Liver (tissue), 9 donors: Measurements from ENCODE around the gene YPEL2. TPM values are rescaled to one million over a fixed set of nuclear protein-coding genes. Genes with fewer than 3 reads are reported as not detected.

Source experiments
- DNase-seq: peaks from one replicate; pipeline ENCODE4 v3.0.0-alpha.2; 2017; ENCODE audit warnings: low spot score
- H3K27ac ChIP-seq, 2 donors: one replicate each; pipeline ENCODE4 v1.7.0; 2013; ENCODE audit warnings: inconsistent platforms in 2 of 2, low read length in 2 of 2, control low read depth in 1 of 2, low read depth in 1 of 2, mild to moderate bottlenecking in 1 of 2
- H3K27me3 ChIP-seq, 4 donors: one replicate each; pipeline versions ENCODE4 v1.6.1 to v1.7.0; 2013; ENCODE audit warnings: low read length in 3 of 4, inconsistent platforms in 1 of 4, mild to moderate bottlenecking in 1 of 4, moderate library complexity in 1 of 4; ENCODE audit not compliant: control insufficient read depth in 4 of 4, insufficient read depth in 4 of 4
- H3K36me3 ChIP-seq, 4 donors: one replicate each; pipeline versions ENCODE4 v1.6.1 to v1.7.0; 2013; ENCODE audit warnings: low read length in 3 of 4, mild to moderate bottlenecking in 3 of 4, low read depth in 1 of 4, moderate library complexity in 1 of 4; ENCODE audit not compliant: control insufficient read depth in 4 of 4, insufficient read depth in 3 of 4
- H3K4me1 ChIP-seq, 4 donors: one replicate each; pipeline versions ENCODE4 v1.6.1 to v1.7.0; 2013; ENCODE audit warnings: low read length in 3 of 4, mild to moderate bottlenecking in 3 of 4, moderate library complexity in 1 of 4; ENCODE audit not compliant: control insufficient read depth in 4 of 4, insufficient read depth in 4 of 4
- H3K4me3 ChIP-seq, 3 donors: one replicate each; pipeline versions ENCODE4 v1.6.1 to v1.7.0; 2013; ENCODE audit warnings: low read length in 3 of 3, control low read depth in 1 of 3, low read depth in 1 of 3, mild to moderate bottlenecking in 1 of 3
- H3K9ac ChIP-seq, 2 donors: one replicate each; pipeline ENCODE4 v1.7.0; 2013; ENCODE audit warnings: low read length in 2 of 2, mild to moderate bottlenecking in 2 of 2, moderate library complexity in 2 of 2, control low read depth in 1 of 2, low read depth in 1 of 2
- H3K9me3 ChIP-seq, 4 donors: one replicate each; pipeline versions ENCODE4 v1.6.1 to v1.7.0; 2013; ENCODE audit warnings: low read length in 3 of 4; ENCODE audit not compliant: control insufficient read depth in 4 of 4
- ATF3 ChIP-seq: IDR thresholded peaks from 2 replicates; pipeline ENCODE4 v1.6.1; 2016; ENCODE audit warnings: antibody characterized with exemption
- CTCF ChIP-seq: fragments of 150-350 bp; IDR thresholded peaks from 2 replicates; pipeline ENCODE4 v1.5.1; 2017; ENCODE audit warnings: improper control_type of control experiment, low read depth, low read length; ENCODE audit not compliant: missing input control
- EGR1 ChIP-seq, 2 donors: IDR thresholded peaks; 2 replicates each; pipeline ENCODE4 v1.6.1; 2016 to 2018; ENCODE audit warnings: antibody characterized with exemption in 2 of 2, low read depth in 2 of 2
- FOXA1 ChIP-seq: IDR thresholded peaks from 2 replicates; pipeline ENCODE4 v1.6.1; 2016; ENCODE audit warnings: antibody characterized with exemption
- FOXA2 ChIP-seq: IDR thresholded peaks from 2 replicates; pipeline ENCODE4 v1.6.1; 2016; ENCODE audit warnings: antibody characterized with exemption
- GABPA ChIP-seq, 2 donors: IDR thresholded peaks in 1 of 2; conservative IDR thresholded peaks in 1 of 2; 2 replicates each; pipeline ENCODE4 v1.6.1; 2016; ENCODE audit warnings: antibody characterized with exemption in 2 of 2, mild to moderate bottlenecking in 1 of 2, moderate library complexity in 1 of 2
- HNF4A ChIP-seq, 2 donors: conservative IDR thresholded peaks; 2 replicates each; pipeline ENCODE4 v1.6.1; 2016; ENCODE audit warnings: antibody characterized with exemption in 2 of 2, mild to moderate bottlenecking in 2 of 2
- HNF4G ChIP-seq: IDR thresholded peaks from 2 replicates; pipeline ENCODE4 v1.6.1; 2016; ENCODE audit warnings: antibody characterized with exemption
- JUND ChIP-seq, 2 donors: IDR thresholded peaks; 2 replicates each; pipeline ENCODE4 v1.6.1; 2016; ENCODE audit warnings: antibody characterized with exemption in 2 of 2
- MAX ChIP-seq: IDR thresholded peaks from 2 replicates; pipeline ENCODE4 v1.6.1; 2016; ENCODE audit warnings: antibody characterized with exemption
- NR2F2 ChIP-seq: IDR thresholded peaks from 2 replicates; pipeline ENCODE4 v1.6.1; 2016; ENCODE audit warnings: antibody characterized with exemption
- RAD21 ChIP-seq, 2 donors: IDR thresholded peaks; 2 replicates each; pipeline ENCODE4 v1.6.1; 2016; ENCODE audit warnings: antibody characterized with exemption in 2 of 2, mild to moderate bottlenecking in 2 of 2
- REST ChIP-seq: IDR thresholded peaks from 2 replicates; pipeline ENCODE4 v1.6.1; 2016; ENCODE audit warnings: antibody characterized with exemption, mild to moderate bottlenecking
- RXRA ChIP-seq, 2 donors: IDR thresholded peaks; 2 replicates each; pipeline ENCODE4 v1.6.1; 2017 to 2018; ENCODE audit warnings: antibody characterized with exemption in 2 of 2, mild to moderate bottlenecking in 1 of 2
- SP1 ChIP-seq: IDR thresholded peaks from 2 replicates; pipeline ENCODE4 v1.6.1; 2018; ENCODE audit warnings: antibody characterized with exemption, mild to moderate bottlenecking
- TAF1 ChIP-seq: conservative IDR thresholded peaks from 2 replicates; pipeline ENCODE4 v1.6.1; 2016; ENCODE audit warnings: antibody characterized with exemption, mild to moderate bottlenecking
- YY1 ChIP-seq: IDR thresholded peaks from 2 replicates; pipeline ENCODE4 v1.6.1; 2016; ENCODE audit warnings: antibody characterized with exemption, mild to moderate bottlenecking
- ZBTB33 ChIP-seq: IDR thresholded peaks from 2 replicates; pipeline ENCODE4 v1.6.1; 2016; ENCODE audit warnings: antibody characterized with exemption
- WGBS: extraction: QIAGEN DNeasy Blood & Tissue Kit; methylation state at CpG from one replicate; pipeline ENCODE4 v1.1.7; 2013; 5-methylcytosine and 5-hydroxymethylcytosine counted together
- polyA plus RNA-seq, 2 donors: library from polyadenylated mRNA; stranded (reverse) in 1 of 2; unstranded in 1 of 2; fragments of 200-250 nt in 1 of 2; fragments of >200 nt in 1 of 2; fragmentation: Nextera tagmentation in 1 of 2; extraction: Ambion mirVana in 1 of 2; gene quantifications; one replicate each; pipeline versions ENCODE4 v1.2.1 to v1.2.3, GENCODE V29; 2013 to 2015
- total RNA-seq, 2 donors: library from RNA; depleted of rRNA; stranded (reverse); fragments of >200 nt; gene quantifications; one replicate each; pipeline ENCODE4 v1.2.3, GENCODE V29; 2014
- donor health status: healthy.
- donor health status: healthy.
- donor health status: healthy.
- donor health status: healthy.
- donor health status: healthy.

Gene YPEL2
- total and polyA plus RNA-seq, 4 donors, result 4.2 to 23.8 (median 11.3) TPM

GRCh38 chr17:59433586-59433985 lies 102.1 kb downstream of the YPEL2 start:
- WGBS, result 78% methylated on average over 2 of the region's 2 CpGs
- TF ChIP-seq ZBTB33 (no peak), REST (no peak), RXRA (IDR thresholded peaks at IDR 0.05) (peak in 1 of 2 donors; percentile 7), JUND (IDR thresholded peaks at IDR 0.05) (no peak), ATF3 (no peak), TAF1 (no peak), GABPA (IDR thresholded peaks at IDR 0.05 in 1 of 2, conservative IDR thresholded peaks at IDR 0.05 in 1 of 2) (no peak), NR2F2 (no peak)
- H3K27me3 ChIP-seq, result no peaks in the 10 kb centered on the region
- DNase-seq, result no peak
- H3K27ac ChIP-seq, result no peak overlapping the region
- H3K9ac ChIP-seq, result no peak overlapping the region
- H3K9me3 ChIP-seq, result no peaks in the 10 kb centered on the region
- H3K4me1 ChIP-seq, result peaks cover 16 to 48% (median 30%) of the 10 kb centered on the region in 4 donors
- no peak overlapping the region for H3K4me3 ChIP-seq
- H3K36me3 ChIP-seq, result peaks cover 0 to 2% (median 0%) of the 10 kb centered on the region in 4 donors

GRCh38 chr17:59434429-59434828 lies 103.0 kb downstream of the YPEL2 start:
- H3K9ac ChIP-seq, result no peak overlapping the region
- H3K9me3 ChIP-seq, result no peaks in the 10 kb centered on the region
- H3K36me3 ChIP-seq, result peaks cover 0 to 2% (median 0%) of the 10 kb centered on the region in 4 donors
- no peak for DNase-seq
- no peaks in the 10 kb centered on the region for H3K27me3 ChIP-seq
- H3K4me3 ChIP-seq, result no peak overlapping the region
- peaks cover 12 to 41% (median 25%) of the 10 kb centered on the region in 4 donors for H3K4me1 ChIP-seq
- no peak for TF ChIP-seq RAD21 (IDR thresholded peaks at IDR 0.05)
- no peak for TF ChIP-seq CTCF
- TF ChIP-seq JUND (IDR thresholded peaks at IDR 0.05), result no peak
- no peak for TF ChIP-seq YY1
- no peak for TF ChIP-seq FOXA2
- TF ChIP-seq EGR1 (IDR thresholded peaks at IDR 0.05; ENCODE audit: low read depth in 2 of 2), result no peak
- TF ChIP-seq RXRA (IDR thresholded peaks at IDR 0.05), result no peak
- TF ChIP-seq ATF3, result no peak
- TF ChIP-seq TAF1, result no peak
- no peak for TF ChIP-seq REST
- TF ChIP-seq NR2F2, result no peak
- no peak for TF ChIP-seq HNF4G
- no peak for TF ChIP-seq SP1
- no peak for TF ChIP-seq MAX
- TF ChIP-seq GABPA (IDR thresholded peaks at IDR 0.05 in 1 of 2, conservative IDR thresholded peaks at IDR 0.05 in 1 of 2), result no peak
- no peak for TF ChIP-seq FOXA1
- TF ChIP-seq ZBTB33, result no peak
- TF ChIP-seq HNF4A (conservative IDR thresholded peaks at IDR 0.05), result no peak
- no peak overlapping the region for H3K27ac ChIP-seq
- 93% methylated on average over 3 of the region's 3 CpGs for WGBS
